Liver (tissue), 9 donors: ENCODE measurements around the gene TBC1D5. TPM values are rescaled to one million over a fixed set of nuclear protein-coding genes. Genes with fewer than 3 reads are reported as not detected.

ENCODE experiments used
- DNase-seq: peaks from one replicate; pipeline ENCODE4 v3.0.0-alpha.2; 2017; ENCODE audit warnings: low spot score
- H3K27ac ChIP-seq, 2 donors: one replicate each; pipeline ENCODE4 v1.7.0; 2013; ENCODE audit warnings: inconsistent platforms in 2 of 2, low read length in 2 of 2, control low read depth in 1 of 2, low read depth in 1 of 2, mild to moderate bottlenecking in 1 of 2
- H3K27me3 ChIP-seq, 4 donors: one replicate each; pipeline versions ENCODE4 v1.6.1 to v1.7.0; 2013; ENCODE audit warnings: low read length in 3 of 4, inconsistent platforms in 1 of 4, mild to moderate bottlenecking in 1 of 4, moderate library complexity in 1 of 4; ENCODE audit not compliant: control insufficient read depth in 4 of 4, insufficient read depth in 4 of 4
- H3K36me3 ChIP-seq, 4 donors: one replicate each; pipeline versions ENCODE4 v1.6.1 to v1.7.0; 2013; ENCODE audit warnings: low read length in 3 of 4, mild to moderate bottlenecking in 3 of 4, low read depth in 1 of 4, moderate library complexity in 1 of 4; ENCODE audit not compliant: control insufficient read depth in 4 of 4, insufficient read depth in 3 of 4
- H3K4me1 ChIP-seq, 4 donors: one replicate each; pipeline versions ENCODE4 v1.6.1 to v1.7.0; 2013; ENCODE audit warnings: low read length in 3 of 4, mild to moderate bottlenecking in 3 of 4, moderate library complexity in 1 of 4; ENCODE audit not compliant: control insufficient read depth in 4 of 4, insufficient read depth in 4 of 4
- H3K4me3 ChIP-seq, 3 donors: one replicate each; pipeline versions ENCODE4 v1.6.1 to v1.7.0; 2013; ENCODE audit warnings: low read length in 3 of 3, control low read depth in 1 of 3, low read depth in 1 of 3, mild to moderate bottlenecking in 1 of 3
- H3K9ac ChIP-seq, 2 donors: one replicate each; pipeline ENCODE4 v1.7.0; 2013; ENCODE audit warnings: low read length in 2 of 2, mild to moderate bottlenecking in 2 of 2, moderate library complexity in 2 of 2, control low read depth in 1 of 2, low read depth in 1 of 2
- H3K9me3 ChIP-seq, 4 donors: one replicate each; pipeline versions ENCODE4 v1.6.1 to v1.7.0; 2013; ENCODE audit warnings: low read length in 3 of 4; ENCODE audit not compliant: control insufficient read depth in 4 of 4
- ATF3 ChIP-seq: IDR thresholded peaks from 2 replicates; pipeline ENCODE4 v1.6.1; 2016; ENCODE audit warnings: antibody characterized with exemption
- CTCF ChIP-seq: fragments of 150-350 bp; IDR thresholded peaks from 2 replicates; pipeline ENCODE4 v1.5.1; 2017; ENCODE audit warnings: improper control_type of control experiment, low read depth, low read length; ENCODE audit not compliant: missing input control
- EGR1 ChIP-seq, 2 donors: IDR thresholded peaks; 2 replicates each; pipeline ENCODE4 v1.6.1; 2016 to 2018; ENCODE audit warnings: antibody characterized with exemption in 2 of 2, low read depth in 2 of 2
- FOXA1 ChIP-seq: IDR thresholded peaks from 2 replicates; pipeline ENCODE4 v1.6.1; 2016; ENCODE audit warnings: antibody characterized with exemption
- GABPA ChIP-seq, 2 donors: IDR thresholded peaks in 1 of 2; conservative IDR thresholded peaks in 1 of 2; 2 replicates each; pipeline ENCODE4 v1.6.1; 2016; ENCODE audit warnings: antibody characterized with exemption in 2 of 2, mild to moderate bottlenecking in 1 of 2, moderate library complexity in 1 of 2
- HNF4A ChIP-seq, 2 donors: conservative IDR thresholded peaks; 2 replicates each; pipeline ENCODE4 v1.6.1; 2016; ENCODE audit warnings: antibody characterized with exemption in 2 of 2, mild to moderate bottlenecking in 2 of 2
- HNF4G ChIP-seq: IDR thresholded peaks from 2 replicates; pipeline ENCODE4 v1.6.1; 2016; ENCODE audit warnings: antibody characterized with exemption
- MAX ChIP-seq: IDR thresholded peaks from 2 replicates; pipeline ENCODE4 v1.6.1; 2016; ENCODE audit warnings: antibody characterized with exemption
- NR2F2 ChIP-seq: IDR thresholded peaks from 2 replicates; pipeline ENCODE4 v1.6.1; 2016; ENCODE audit warnings: antibody characterized with exemption
- RAD21 ChIP-seq, 2 donors: IDR thresholded peaks; 2 replicates each; pipeline ENCODE4 v1.6.1; 2016; ENCODE audit warnings: antibody characterized with exemption in 2 of 2, mild to moderate bottlenecking in 2 of 2
- REST ChIP-seq: IDR thresholded peaks from 2 replicates; pipeline ENCODE4 v1.6.1; 2016; ENCODE audit warnings: antibody characterized with exemption, mild to moderate bottlenecking
- RXRA ChIP-seq, 2 donors: IDR thresholded peaks; 2 replicates each; pipeline ENCODE4 v1.6.1; 2017 to 2018; ENCODE audit warnings: antibody characterized with exemption in 2 of 2, mild to moderate bottlenecking in 1 of 2
- SP1 ChIP-seq: IDR thresholded peaks from 2 replicates; pipeline ENCODE4 v1.6.1; 2018; ENCODE audit warnings: antibody characterized with exemption, mild to moderate bottlenecking
- TAF1 ChIP-seq: conservative IDR thresholded peaks from 2 replicates; pipeline ENCODE4 v1.6.1; 2016; ENCODE audit warnings: antibody characterized with exemption, mild to moderate bottlenecking
- YY1 ChIP-seq: IDR thresholded peaks from 2 replicates; pipeline ENCODE4 v1.6.1; 2016; ENCODE audit warnings: antibody characterized with exemption, mild to moderate bottlenecking
- ZBTB33 ChIP-seq: IDR thresholded peaks from 2 replicates; pipeline ENCODE4 v1.6.1; 2016; ENCODE audit warnings: antibody characterized with exemption
- WGBS: extraction: QIAGEN DNeasy Blood & Tissue Kit; methylation state at CpG from one replicate; pipeline ENCODE4 v1.1.7; 2013; 5-methylcytosine and 5-hydroxymethylcytosine counted together
- polyA plus RNA-seq, 2 donors: library from polyadenylated mRNA; stranded (reverse) in 1 of 2; unstranded in 1 of 2; fragments of 200-250 nt in 1 of 2; fragments of >200 nt in 1 of 2; fragmentation: Nextera tagmentation in 1 of 2; extraction: Ambion mirVana in 1 of 2; gene quantifications; one replicate each; pipeline versions ENCODE4 v1.2.1 to v1.2.3, GENCODE V29; 2013 to 2015
- total RNA-seq, 2 donors: library from RNA; depleted of rRNA; stranded (reverse); fragments of >200 nt; gene quantifications; one replicate each; pipeline ENCODE4 v1.2.3, GENCODE V29; 2014
- donor health status: healthy.
- donor health status: healthy.
- donor health status: healthy.
- donor health status: healthy.
- donor health status: healthy.

Gene TBC1D5
- total and polyA plus RNA-seq, 4 donors, result 9.1 to 45.6 (median 25.6) TPM

GRCh38 chr3:17744693-17745092, 2.3 kb upstream of the TBC1D5 start:
- H3K4me1 ChIP-seq, result peaks cover 4 to 46% (median 21%) of the 10 kb centered on the region in 4 donors
- DNase-seq, result no peak
- WGBS, result 56% methylated on average over 3 of the region's 3 CpGs

More at GRCh38 chr3:17744693-17745092, 2.3 kb upstream of the TBC1D5 start:
- H3K27me3 ChIP-seq, result no peaks in the 10 kb centered on the region
- no peaks in the 10 kb centered on the region for H3K9me3 ChIP-seq
- no peak overlapping the region for H3K27ac ChIP-seq
- TF ChIP-seq ZBTB33, result no peak
- no peak for TF ChIP-seq EGR1 (IDR thresholded peaks at IDR 0.05; ENCODE audit: low read depth in 2 of 2)
- TF ChIP-seq GABPA (IDR thresholded peaks at IDR 0.05 in 1 of 2, conservative IDR thresholded peaks at IDR 0.05 in 1 of 2), result no peak
- TF ChIP-seq NR2F2, result no peak
- TF ChIP-seq TAF1, result no peak
- TF ChIP-seq MAX, result no peak
- TF ChIP-seq RXRA (IDR thresholded peaks at IDR 0.05), result peak; percentile 50 to 84
- no peak for TF ChIP-seq REST
- peak in 1 of 2 donors; percentile 26 for TF ChIP-seq HNF4A (conservative IDR thresholded peaks at IDR 0.05)
- TF ChIP-seq FOXA1, result no peak
- no peak for TF ChIP-seq HNF4G
- TF ChIP-seq RAD21 (IDR thresholded peaks at IDR 0.05), result no peak
- TF ChIP-seq SP1, result peak; percentile 68
- no peak for TF ChIP-seq CTCF
- no peak for TF ChIP-seq ATF3
- no peak for TF ChIP-seq YY1
- H3K9ac ChIP-seq, result no peak overlapping the region
- H3K36me3 ChIP-seq, result no peaks in the 10 kb centered on the region
- H3K4me3 ChIP-seq, result no peak overlapping the region
